ENCODE results near the gene LDLRAD4. TPM values are rescaled to one million over a fixed set of nuclear protein-coding genes. Genes with fewer than 3 reads are reported as not detected.

The LDLRAD4 gene
- total and polyA plus RNA-seq, 11 donors = 10.4 to 44.0 (median 29.6) TPM

DNA sequence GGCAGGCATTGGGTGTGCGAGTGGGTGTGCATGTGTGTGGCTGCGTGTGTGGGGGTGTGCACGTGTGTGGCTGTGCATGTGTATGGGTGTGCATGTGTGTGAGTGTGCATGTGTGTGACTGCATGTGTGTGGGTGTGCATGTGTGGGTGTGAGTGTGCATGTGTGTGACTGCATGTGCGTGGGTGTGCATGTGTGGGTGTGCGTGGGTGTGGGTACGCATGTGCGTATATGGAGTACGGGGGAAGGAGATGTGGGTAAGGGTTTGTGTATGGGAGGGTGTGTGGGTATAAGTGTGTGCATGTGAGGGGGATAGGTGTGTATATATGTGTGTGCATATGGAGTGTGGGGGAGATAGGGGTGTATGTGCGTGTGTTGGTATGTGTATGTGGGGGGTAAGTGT lies 371.4 kb downstream of the LDLRAD4 start:
- Histone ChIP-seq H3K27me3 (no peaks in the 10 kb centered on the region), H3K27ac (no peak overlapping the region), H3K4me3 (no peak overlapping the region), H3K4me1 (peaks cover 0 to 42% (median 12%) of the 10 kb centered on the region in 12 donors), H3K36me3 (no peaks in the 10 kb centered on the region), H3K9me3 (no peaks in the 10 kb centered on the region)
- DNase-seq (no peak), ATAC-seq (peak in 2 of 4 donors; percentile 23 to 40)
- intact Hi-C loops (cut with DNase I) = loop anchor here in 1 of 10 donors (10.0 kb wide), 1 partner anchor 125 kb away; no protein-coding TSS in a partner anchor
- WGBS, 4 donors = 84 to 87% (median 86%) methylated on average over 9 of the region's 9 CpGs
- TF ChIP-seq POLR2A (IDR thresholded peaks at IDR 0.05) = no peak

DNA sequence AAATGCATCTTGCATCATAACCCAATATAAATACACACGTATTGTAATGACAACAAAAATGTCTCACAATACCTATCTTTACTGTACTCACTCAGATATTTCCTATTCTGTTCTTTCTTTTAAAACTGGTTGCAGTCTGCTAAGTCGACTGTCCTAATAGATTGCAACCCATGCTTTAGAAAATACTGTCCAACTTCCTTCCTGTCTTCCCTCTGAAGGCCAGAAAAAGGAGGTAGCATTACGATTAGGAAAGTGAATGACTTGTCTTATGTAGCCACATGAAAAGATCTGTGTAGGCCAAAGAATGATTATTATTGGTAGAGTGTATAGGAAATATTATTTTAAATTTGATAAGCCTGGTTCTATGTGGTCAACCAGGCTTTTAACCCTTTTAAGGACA lies 373.7 kb downstream of the LDLRAD4 start:
- Histone ChIP-seq H3K36me3 (no peaks in the 10 kb centered on the region), H3K27me3 (no peaks in the 10 kb centered on the region), H3K27ac (no peak overlapping the region), H3K4me3 (no peak overlapping the region), H3K4me1 (peaks cover 0 to 25% (median 6%) of the 10 kb centered on the region in 12 donors), H3K9me3 (peaks cover 0 to 20% (median 13%) of the 10 kb centered on the region in 12 donors)
- TF ChIP-seq POLR2A (IDR thresholded peaks at IDR 0.05) = no peak
- TF ChIP-seq, protein P1, sequence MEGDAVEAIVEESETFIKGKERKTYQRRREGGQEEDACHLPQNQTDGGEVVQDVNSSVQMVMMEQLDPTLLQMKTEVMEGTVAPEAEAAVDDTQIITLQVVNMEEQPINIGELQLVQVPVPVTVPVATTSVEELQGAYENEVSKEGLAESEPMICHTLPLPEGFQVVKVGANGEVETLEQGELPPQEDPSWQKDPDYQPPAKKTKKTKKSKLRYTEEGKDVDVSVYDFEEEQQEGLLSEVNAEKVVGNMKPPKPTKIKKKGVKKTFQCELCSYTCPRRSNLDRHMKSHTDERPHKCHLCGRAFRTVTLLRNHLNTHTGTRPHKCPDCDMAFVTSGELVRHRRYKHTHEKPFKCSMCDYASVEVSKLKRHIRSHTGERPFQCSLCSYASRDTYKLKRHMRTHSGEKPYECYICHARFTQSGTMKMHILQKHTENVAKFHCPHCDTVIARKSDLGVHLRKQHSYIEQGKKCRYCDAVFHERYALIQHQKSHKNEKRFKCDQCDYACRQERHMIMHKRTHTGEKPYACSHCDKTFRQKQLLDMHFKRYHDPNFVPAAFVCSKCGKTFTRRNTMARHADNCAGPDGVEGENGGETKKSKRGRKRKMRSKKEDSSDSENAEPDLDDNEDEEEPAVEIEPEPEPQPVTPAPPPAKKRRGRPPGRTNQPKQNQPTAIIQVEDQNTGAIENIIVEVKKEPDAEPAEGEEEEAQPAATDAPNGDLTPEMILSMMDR (IDR thresholded peaks at IDR 0.05) = no peak
- ATAC-seq (no peak), DNase-seq (no peak)
- intact Hi-C loops (cut with DNase I) = no loop called here
- 45 to 54% (median 50%) methylated on average over 3 of the region's 3 CpGs for WGBS, 4 donors

DNA sequence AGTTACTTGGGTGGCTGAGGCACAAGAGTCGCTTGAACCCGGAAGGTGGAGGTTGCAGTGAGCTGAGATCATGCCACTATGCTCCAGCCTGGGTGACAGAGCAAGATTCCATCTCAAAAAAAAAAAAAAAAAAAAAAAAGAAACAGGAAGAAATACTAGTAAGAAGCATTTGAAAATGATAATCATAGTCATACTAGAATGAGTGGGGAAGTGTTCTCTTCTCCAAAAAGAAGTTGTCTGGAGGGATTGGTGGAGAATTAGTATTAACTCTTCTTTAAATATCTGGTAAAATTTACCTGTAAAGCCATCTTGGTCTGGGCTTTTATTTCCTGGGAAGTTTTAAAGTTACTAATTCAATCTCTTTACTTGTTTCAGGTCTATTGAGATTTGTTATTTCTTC lies 376.0 kb downstream of the LDLRAD4 start:
- intact Hi-C loops (cut with DNase I) = no loop called here
- H3K27ac ChIP-seq = no peak overlapping the region
- ATAC-seq = no peak
- H3K4me1 ChIP-seq = peaks cover 0 to 19% (median 6%) of the 10 kb centered on the region in 12 donors
- H3K27me3 ChIP-seq = no peaks in the 10 kb centered on the region
- peaks cover 0 to 40% (median 26%) of the 10 kb centered on the region in 12 donors for H3K9me3 ChIP-seq
- H3K36me3 ChIP-seq = no peaks in the 10 kb centered on the region
- DNase-seq = no peak
- TF ChIP-seq POLR2A (IDR thresholded peaks at IDR 0.05) = no peak
- TF ChIP-seq, protein P1 (IDR thresholded peaks at IDR 0.05) = no peak
- 95 to 100% (median 98%) methylated on average over 2 of the region's 2 CpGs for WGBS, 4 donors
- no peak overlapping the region for H3K4me3 ChIP-seq

DNA sequence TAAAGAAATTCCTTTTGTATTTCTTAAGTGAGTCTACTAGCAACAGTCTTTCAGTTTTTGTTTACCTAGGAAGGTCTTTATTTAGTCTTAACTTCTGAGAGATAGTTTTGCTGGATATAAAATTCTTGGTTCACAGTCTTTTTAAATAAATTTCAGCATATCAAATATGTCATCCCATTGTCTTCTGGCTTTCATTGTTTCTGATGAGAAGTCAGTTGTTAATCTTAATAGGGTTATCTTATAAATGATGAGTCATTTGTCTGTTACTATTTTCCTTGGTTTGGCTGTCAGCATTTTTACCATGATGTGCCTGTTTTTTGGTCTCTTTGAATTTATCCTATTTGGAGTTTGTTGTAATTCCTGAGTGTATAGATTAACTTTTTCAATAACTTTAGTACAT lies 378.5 kb downstream of the LDLRAD4 start:
- no peak for DNase-seq

More for the DNA sequence above, 378.5 kb downstream of the LDLRAD4 start:
- ATAC-seq = no peak
- no peaks in the 10 kb centered on the region for H3K36me3 ChIP-seq
- peaks cover 0 to 40% (median 26%) of the 10 kb centered on the region in 12 donors for H3K9me3 ChIP-seq
- no peak overlapping the region for H3K4me3 ChIP-seq
- TF ChIP-seq, protein P1 (IDR thresholded peaks at IDR 0.05) = no peak
- no peak overlapping the region for H3K27ac ChIP-seq
- H3K4me1 ChIP-seq = peaks cover 0 to 9% (median 1%) of the 10 kb centered on the region in 12 donors
- H3K27me3 ChIP-seq = no peaks in the 10 kb centered on the region
- intact Hi-C loops (cut with DNase I) = no loop called here
